MM.1S (cell line): ENCODE results near the gene CCDC81.

Source experiments
- DNase-seq: peaks from one replicate; pipeline ENCODE4 v3.0.0-alpha.2; 2015
- H2AFZ ChIP-seq: fragments of 300-600 bp; sonication (generic); 2 replicates; pipeline ENCODE4 v1.6.0; 2016; ENCODE audit warnings: antibody characterized with exemption, low read length
- H3F3A ChIP-seq: fragments of 300-600 bp; sonication (generic); 2 replicates; pipeline ENCODE4 v1.6.1; 2016; ENCODE audit warnings: mild to moderate bottlenecking, antibody characterized with exemption, low read length, moderate library complexity, mixed read lengths; ENCODE audit not compliant: insufficient read depth
- H3K27ac ChIP-seq: fragments of 300-600 bp; sonication (generic); 2 replicates; pipeline ENCODE4 v1.5.1; 2016; ENCODE audit warnings: mild to moderate bottlenecking, low read length
- H3K27me3 ChIP-seq: fragments of 300-600 bp; sonication (generic); replicated peaks from 2 replicates; pipeline ENCODE4 v1.6.0; 2016; ENCODE audit warnings: low read length; ENCODE audit not compliant: insufficient read depth
- H3K36me3 ChIP-seq: fragments of 300-600 bp; sonication (generic); replicated peaks from 2 replicates; pipeline ENCODE4 v1.6.1; 2016; ENCODE audit warnings: mild to moderate bottlenecking, low read length, mixed read lengths; ENCODE audit not compliant: insufficient read depth
- H3K4me1 ChIP-seq: fragments of 300-600 bp; sonication (generic); 2 replicates; pipeline ENCODE4 v1.6.1; 2016; ENCODE audit warnings: low read length, mixed read lengths
- H3K4me2 ChIP-seq: fragments of 300-600 bp; sonication (generic); 2 replicates; pipeline ENCODE4 v1.6.0; 2016; ENCODE audit warnings: low read depth, low read length
- H3K4me3 ChIP-seq: fragments of 300-600 bp; sonication (generic); 2 replicates; pipeline ENCODE4 v1.5.1; 2016; ENCODE audit warnings: low read length, mixed read lengths
- H3K79me2 ChIP-seq: fragments of 300-600 bp; sonication (generic); 2 replicates; pipeline ENCODE4 v1.6.1; 2016; ENCODE audit warnings: mixed run types, low read length, mixed read lengths
- H3K9ac ChIP-seq: fragments of 300-600 bp; sonication (generic); 2 replicates; pipeline ENCODE4 v1.6.1; 2016; ENCODE audit warnings: low read length, mixed read lengths
- H3K9me2 ChIP-seq: fragments of 300-600 bp; sonication (generic); replicated peaks from 2 replicates; pipeline ENCODE4 v1.6.1; 2016; ENCODE audit warnings: mild to moderate bottlenecking, low read length, mixed read lengths; ENCODE audit not compliant: insufficient read depth
- H3K9me3 ChIP-seq: fragments of 300-600 bp; sonication (generic); replicated peaks from 2 replicates; pipeline ENCODE4 v1.6.1; 2016; ENCODE audit warnings: mild to moderate bottlenecking, low read length, mixed read lengths; ENCODE audit not compliant: insufficient read depth
- H4K20me1 ChIP-seq: fragments of 300-600 bp; sonication (generic); 2 replicates; pipeline ENCODE4 v1.6.1; 2016; ENCODE audit warnings: mild to moderate bottlenecking, low read length, moderate library complexity, mixed read lengths; ENCODE audit not compliant: insufficient read depth
- CTCF ChIP-seq: fragments of 300-600 bp; sonication (generic); IDR thresholded peaks from 2 replicates; pipeline ENCODE4 v1.5.1; 2016; ENCODE audit warnings: antibody characterized with exemption, low read length, mixed read lengths
- EZH2 ChIP-seq: fragments of 300-600 bp; sonication (generic); optimal IDR thresholded peaks from 2 replicates; pipeline ENCODE3; 2017; ENCODE audit warnings: low read depth, mild to moderate bottlenecking, antibody characterized with exemption, low read length, mixed read lengths
- EZH2phosphoT487 ChIP-seq: fragments of 300-600 bp; sonication (generic); IDR thresholded peaks from 2 replicates; pipeline ENCODE4 v1.6.1; 2018; ENCODE audit warnings: antibody characterized with exemption, low read length

CCDC81 gene

GRCh38 chr11:86374586-86374985 lies at the start of gene CCDC81:
TSS of gene CCDC81 (plus strand) at chr11:86374887. CDS start at chr11:86375164, 277 bp downstream.
- H3K27me3 ChIP-seq = no peaks in the 10 kb centered on the region
- no peaks in the 10 kb centered on the region for H4K20me1 ChIP-seq
- TF ChIP-seq EZH2 = no peak
- TF ChIP-seq CTCF = no peak
- no peak for TF ChIP-seq EZH2phosphoT487
- no peaks in the 10 kb centered on the region for H3K36me3 ChIP-seq
- H3K9ac ChIP-seq = no peak within 1 kb of the TSS
- no peaks in the 10 kb centered on the region for H3F3A ChIP-seq
- H2AFZ ChIP-seq = no peak within 1 kb of the TSS
- H3K4me1 ChIP-seq = no peaks in the 10 kb centered on the region
- no peak for DNase-seq
- no peak within 1 kb of the TSS for H3K27ac ChIP-seq
- no peak within 1 kb of the TSS for H3K4me3 ChIP-seq
- no peaks in the 10 kb centered on the region for H3K9me2 ChIP-seq
- no peaks in the 10 kb centered on the region for H3K79me2 ChIP-seq
- H3K9me3 ChIP-seq = no peaks in the 10 kb centered on the region
- no peak within 1 kb of the TSS for H3K4me2 ChIP-seq

GRCh38 chr11:86335131-86335767 lies 39.4 kb upstream of the CCDC81 start:
- no peaks in the 10 kb centered on the region for H3F3A ChIP-seq
- no peaks in the 10 kb centered on the region for H3K27me3 ChIP-seq
- H3K36me3 ChIP-seq = no peaks in the 10 kb centered on the region; the same call in 1 of the 2 replicates
- H3K9me2 ChIP-seq = no peaks in the 10 kb centered on the region
- H3K4me2 ChIP-seq = no peak overlapping the region
- H4K20me1 ChIP-seq = no peaks in the 10 kb centered on the region; the same call in 1 of the 2 replicates
- H3K27ac ChIP-seq = no peak overlapping the region
- H2AFZ ChIP-seq = no peak overlapping the region
- no peak for TF ChIP-seq EZH2phosphoT487
- TF ChIP-seq CTCF = no peak
- no peak for TF ChIP-seq EZH2
- H3K9me3 ChIP-seq = no peaks in the 10 kb centered on the region
- no peaks in the 10 kb centered on the region for H3K79me2 ChIP-seq
- H3K9ac ChIP-seq = no peak overlapping the region
- H3K4me3 ChIP-seq = no peak overlapping the region
- no peaks in the 10 kb centered on the region for H3K4me1 ChIP-seq
- no peak for DNase-seq

- no peaks in the 10 kb centered on the region; the same call in 1 of the 2 replicates for H3K36me3 ChIP-seq
- no peak for TF ChIP-seq EZH2phosphoT487
- no peak for TF ChIP-seq CTCF
- no peak for TF ChIP-seq EZH2
- H3K4me2 ChIP-seq = no peak overlapping the region
- no peaks in the 10 kb centered on the region for H3F3A ChIP-seq
- H4K20me1 ChIP-seq = no peaks in the 10 kb centered on the region; the same call in 1 of the 2 replicates
- no peak for DNase-seq
- H3K9me3 ChIP-seq = no peaks in the 10 kb centered on the region
- H3K9me2 ChIP-seq = no peaks in the 10 kb centered on the region
- H3K4me3 ChIP-seq = no peak overlapping the region
- no peak overlapping the region for H2AFZ ChIP-seq
- H3K27me3 ChIP-seq = no peaks in the 10 kb centered on the region
- no peaks in the 10 kb centered on the region for H3K4me1 ChIP-seq
- H3K79me2 ChIP-seq = 0 out of 2 replicates have a peak, but pooled peaks cover 4% of the 10 kb centered on the region
- no peak overlapping the region for H3K27ac ChIP-seq
- H3K9ac ChIP-seq = no peak overlapping the region
Measured at GRCh38 chr11:86337227-86337626, 37.5 kb upstream of the CCDC81 start.
